GM21576 (cell line): ENCODE results near the gene RNLS.
"Not testable (repeated sequence)": the region's sequence is repeated elsewhere in the genome, so short reads cannot be mapped to it uniquely, and the experiment has no call there.

Experiments
- ATAC-seq: cut with Tn5 transposase; IDR thresholded peaks from one replicate; pipeline ENCODE4 v1.9.1; 2021; ENCODE audit warnings: mild to moderate bottlenecking, moderate library complexity; ENCODE audit not compliant: unreplicated experiment

The RNLS gene

DNA sequence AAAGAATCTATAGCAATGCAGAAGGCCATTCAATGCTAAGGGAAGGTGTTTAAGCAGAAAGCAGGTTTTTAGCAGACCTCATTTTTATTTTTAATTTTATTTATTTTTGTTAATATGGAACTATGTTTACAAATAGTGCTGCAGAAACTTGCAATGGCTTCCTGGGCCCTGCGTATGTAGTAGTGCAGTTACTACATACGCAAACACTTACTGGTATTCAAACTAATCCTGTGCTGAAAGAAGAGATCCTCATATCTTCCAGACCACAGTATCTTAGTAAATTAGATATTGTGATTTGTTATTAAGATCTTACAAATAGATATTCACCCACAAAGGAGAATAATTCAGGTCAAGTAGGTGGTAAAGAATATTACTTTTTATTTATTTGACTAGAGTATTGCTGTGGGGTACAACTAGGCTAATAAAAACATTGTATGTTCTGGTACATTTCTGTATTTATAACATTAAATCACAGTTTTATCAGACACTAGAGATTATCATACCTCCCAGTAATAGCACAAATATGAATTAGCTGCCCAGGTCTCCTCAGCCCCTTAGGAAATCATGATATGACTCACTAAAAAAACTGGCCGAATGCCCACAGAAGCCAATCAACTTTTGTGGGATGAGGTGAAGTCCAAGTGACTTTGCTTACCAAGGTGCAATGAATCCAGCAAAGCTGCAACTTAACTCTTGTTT is 57.6 kb downstream of the RNLS start:
- ATAC-seq: no peak

- no peak for ATAC-seq
Observed at GRCh38 chr10:88523739-88524400, 59.2 kb downstream of the RNLS start.

DNA sequence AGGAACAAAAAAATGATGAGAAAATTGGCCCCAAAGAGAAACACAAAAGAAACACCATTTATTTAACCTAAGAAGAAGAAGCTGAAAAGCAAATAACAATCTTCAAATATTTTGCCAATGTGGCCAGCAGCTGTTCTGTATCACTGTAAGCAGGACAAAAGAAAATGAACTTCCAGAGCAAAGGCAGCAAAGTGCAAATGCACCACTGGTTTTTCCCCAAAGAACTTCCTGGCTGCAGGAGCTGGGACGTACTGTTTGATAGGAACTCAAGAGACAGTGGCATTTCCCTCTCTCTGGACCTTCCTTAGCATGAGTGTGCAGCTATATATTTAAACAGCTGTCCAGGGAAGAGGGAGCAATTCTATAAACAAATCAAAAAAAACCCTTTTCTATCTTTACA is 60.4 kb downstream of the RNLS start:
- no peak for ATAC-seq

- ATAC-seq: no peak
Observed at GRCh38 chr10:88521791-88522190, 61.3 kb downstream of the RNLS start.

DNA sequence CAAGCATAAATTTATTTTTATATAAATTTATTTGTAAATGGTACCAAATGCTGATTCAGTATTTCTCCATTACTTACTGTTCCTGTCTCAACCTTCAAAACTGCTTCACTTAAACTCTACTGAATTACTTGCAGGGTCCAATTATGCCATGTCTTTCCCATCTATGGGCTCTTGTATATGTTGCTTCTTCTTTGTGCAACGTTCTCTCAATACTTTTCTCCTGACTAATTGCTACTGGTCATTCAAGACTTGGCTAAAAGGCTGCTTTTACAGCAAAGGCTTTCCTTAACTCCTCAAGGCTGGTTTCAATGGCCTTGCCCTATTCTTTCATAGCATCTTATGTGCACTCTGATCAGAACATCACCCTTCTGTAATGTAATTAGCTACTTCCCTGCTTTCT is 67.9 kb downstream of the RNLS start:
- no peak for ATAC-seq

DNA sequence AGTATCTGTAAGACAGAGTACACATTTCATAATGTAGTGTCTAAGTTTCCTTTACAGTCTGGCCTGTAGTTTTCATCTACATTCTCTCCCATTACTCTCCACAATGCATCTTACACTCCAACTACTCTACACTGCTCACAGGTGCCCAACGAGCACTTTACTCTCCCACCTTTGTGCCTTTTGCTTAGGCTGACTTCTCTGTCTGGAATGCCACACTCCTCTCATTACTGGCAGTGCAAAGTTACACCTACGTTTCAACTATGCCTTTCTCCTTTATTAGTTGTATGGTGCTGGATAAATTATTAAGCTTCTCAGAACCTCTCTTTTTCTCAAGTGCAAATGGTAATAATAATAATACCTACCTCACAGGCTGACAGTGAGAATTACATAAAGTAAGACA is 70.5 kb downstream of the RNLS start:
- no peak for ATAC-seq

GRCh38 chr10:88508796-88509195 is 74.3 kb downstream of the RNLS start:
- ATAC-seq: no peak

DNA sequence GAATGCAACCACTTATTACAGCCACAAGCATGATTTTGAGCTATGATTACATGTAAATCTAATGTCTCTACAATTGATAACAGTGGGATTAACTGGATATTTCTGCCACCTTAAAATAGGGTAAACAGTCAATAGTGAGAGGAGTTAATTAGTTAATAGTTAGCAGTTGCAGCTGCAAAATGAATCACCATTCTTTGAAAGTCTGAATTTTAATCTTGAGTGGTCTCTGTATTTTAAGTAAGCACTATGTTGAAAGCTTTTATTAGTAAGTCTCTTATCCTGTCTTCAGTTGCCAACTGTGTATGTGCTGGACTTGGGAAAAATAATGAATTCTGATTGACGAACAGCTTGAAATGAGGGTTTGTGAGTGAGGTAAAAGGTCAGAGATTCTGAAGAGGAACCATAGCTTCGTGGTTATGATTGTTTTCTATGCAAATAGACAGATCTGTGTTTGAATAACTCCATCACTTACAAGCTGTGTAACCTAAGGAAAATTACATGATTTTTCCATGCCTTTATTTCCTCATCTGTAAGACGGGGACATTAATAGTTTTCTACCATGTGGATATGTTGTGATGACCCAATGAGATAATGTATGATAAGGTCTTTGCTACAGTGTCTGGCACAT is 75.2 kb downstream of the RNLS start:
- ATAC-seq: no peak

- no peak for ATAC-seq
Observed at GRCh38 chr10:88507404-88507803, 75.7 kb downstream of the RNLS start.

GRCh38 chr10:88505680-88506215 is 77.4 kb downstream of the RNLS start:
- no peak for ATAC-seq

DNA sequence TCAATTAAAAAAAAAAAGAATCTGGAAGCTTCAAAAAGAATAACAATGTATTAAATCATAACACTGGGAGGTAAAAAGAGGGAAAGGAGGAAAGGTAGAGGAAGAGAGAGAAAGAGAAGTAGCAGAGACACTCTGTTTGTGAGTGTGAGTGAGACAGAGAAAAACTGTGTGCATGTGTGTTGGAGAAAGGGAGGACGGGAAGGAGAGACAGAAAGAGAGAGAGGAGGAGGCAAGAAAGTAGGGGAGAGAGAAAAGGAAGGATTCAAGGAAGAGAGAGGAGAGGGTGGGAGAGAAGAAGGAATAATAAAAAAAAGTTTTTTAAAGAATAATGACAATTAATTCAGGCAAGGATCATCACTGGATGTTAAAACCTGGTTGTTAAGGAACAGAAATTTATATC is 77.9 kb downstream of the RNLS start:
- no peak for ATAC-seq

GRCh38 chr10:88500656-88501055 is 82.5 kb downstream of the RNLS start:
- no peak for ATAC-seq

DNA sequence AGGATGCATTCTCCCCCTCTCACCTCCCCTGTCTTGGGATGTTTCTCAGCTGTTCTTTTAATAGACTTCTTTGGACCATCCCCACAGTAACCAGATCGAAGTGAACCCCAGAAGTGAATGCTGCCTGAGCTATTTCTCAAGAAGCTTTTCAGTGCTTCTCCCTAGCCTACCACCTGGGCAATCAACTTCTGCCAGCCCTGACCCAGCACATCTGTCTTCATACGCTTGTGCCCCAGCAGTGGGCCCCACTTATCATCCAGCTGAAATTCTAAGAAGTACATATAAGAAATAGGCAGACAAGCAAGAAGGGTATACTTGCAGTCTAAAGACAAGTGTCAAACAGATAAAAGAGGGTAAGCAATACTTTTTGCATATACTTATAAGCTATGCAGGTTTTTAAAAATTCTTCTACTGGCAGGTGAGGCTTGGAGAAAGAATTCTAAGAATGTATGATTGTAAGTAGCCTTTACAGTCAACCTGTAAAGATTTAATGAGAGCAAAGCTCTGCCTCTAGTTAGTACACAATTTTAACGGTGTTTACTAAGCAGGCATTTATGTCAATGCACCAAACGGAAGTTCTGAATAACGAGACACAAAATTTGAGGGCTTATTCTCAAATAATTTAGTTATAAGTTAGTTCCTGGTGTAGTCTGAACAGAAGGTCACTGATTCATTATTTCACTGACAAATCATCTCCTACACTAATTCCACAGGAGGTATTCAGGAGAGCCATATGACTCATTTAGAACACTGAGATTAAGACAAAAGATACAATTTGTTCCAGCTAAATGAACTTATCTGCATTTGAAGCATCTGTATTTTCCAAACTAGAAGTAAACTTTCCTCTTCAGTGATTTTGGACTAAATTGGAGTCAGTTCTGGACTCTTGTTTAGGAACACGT is 83.3 kb downstream of the RNLS start:
- ATAC-seq: no peak

- no peak for ATAC-seq
Observed at GRCh38 chr10:88497913-88498312, 85.2 kb downstream of the RNLS start.

- no peak for ATAC-seq
Observed at GRCh38 chr10:88494537-88494936, 88.6 kb downstream of the RNLS start.

DNA sequence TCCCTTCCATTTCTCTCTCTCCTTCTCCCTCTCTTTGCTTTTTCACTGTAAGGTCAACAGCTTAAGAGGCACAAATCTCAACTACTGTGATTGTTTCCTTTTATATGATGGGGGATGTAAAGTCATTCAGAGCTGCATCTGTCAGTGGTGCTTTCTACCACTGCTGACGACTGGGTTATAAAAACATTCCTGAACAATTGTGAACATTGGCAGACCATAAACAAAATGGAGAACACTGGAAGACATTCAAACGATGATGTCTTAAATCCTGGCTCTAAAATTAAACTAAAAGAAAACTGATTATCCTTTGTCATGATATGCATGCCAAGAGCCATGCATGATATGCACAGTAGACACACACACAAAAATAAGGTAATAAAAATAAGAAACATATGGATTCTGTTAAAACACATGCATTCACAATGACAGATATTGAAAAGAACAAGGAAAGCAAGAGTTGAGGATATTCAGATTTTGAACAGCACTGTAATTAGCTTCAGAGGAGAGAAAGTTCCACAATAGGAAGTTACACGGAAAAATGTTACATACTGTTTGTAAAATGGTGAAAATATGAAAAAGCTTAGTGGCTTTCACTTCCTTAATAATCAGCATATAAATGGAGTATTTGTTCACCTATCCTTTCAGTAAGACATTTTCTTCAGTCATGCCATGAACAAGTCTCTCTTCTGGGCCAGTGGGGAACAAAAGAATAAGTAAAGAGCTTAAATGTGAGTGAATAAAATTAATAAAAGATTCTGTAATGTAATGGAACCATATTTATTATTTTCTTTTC is 89.2 kb downstream of the RNLS start:
- no peak for ATAC-seq

DNA sequence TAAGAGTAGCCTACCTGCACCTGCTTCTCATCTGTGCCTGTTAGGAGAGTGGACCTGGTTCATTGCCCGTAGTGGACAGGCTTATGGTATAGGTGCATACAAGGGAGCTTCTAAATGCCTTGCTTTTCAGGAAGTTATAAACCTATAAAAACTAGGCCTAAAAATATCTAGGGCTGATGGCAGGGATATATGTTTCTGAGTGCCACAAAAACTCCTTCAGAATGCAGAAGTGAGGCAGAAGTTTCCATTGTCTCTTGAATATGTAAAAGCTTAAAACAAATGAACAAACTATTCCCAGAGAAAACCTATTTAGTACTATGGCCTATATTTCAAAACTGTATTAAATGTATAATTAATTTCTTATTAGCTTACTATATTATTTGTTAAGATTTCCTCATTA is 91.8 kb downstream of the RNLS start:
- ATAC-seq: no peak

GRCh38 chr10:88490231-88490980 is 92.7 kb downstream of the RNLS start:
- no peak for ATAC-seq

- no peak for ATAC-seq
Observed at GRCh38 chr10:88489107-88489506, 94.0 kb downstream of the RNLS start.

DNA sequence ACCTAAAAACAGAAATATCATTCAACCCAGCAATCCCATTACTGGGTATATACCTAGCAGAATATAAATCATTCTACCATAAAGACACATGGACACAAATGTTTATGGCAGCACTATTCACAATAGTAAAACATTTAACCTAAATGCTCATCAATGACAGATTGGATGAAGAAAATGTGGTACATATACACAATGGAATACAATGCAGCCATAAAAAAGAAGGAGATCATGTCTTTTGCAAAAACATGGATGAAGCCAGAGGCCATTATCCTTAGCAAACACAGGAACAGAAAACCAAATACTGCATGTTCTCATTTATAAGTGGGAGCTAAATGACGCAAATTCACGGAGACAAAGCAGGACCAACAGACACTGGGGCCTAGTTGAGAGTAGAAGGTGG is 96.3 kb downstream of the RNLS start:
- ATAC-seq: not testable (repeated sequence)
